Measurements from ENCODE around the gene ERCC8. TPM values are rescaled to one million over a fixed set of nuclear protein-coding genes. Genes with fewer than 3 reads are reported as not detected.

The ERCC8 gene
- total and polyA plus RNA-seq, 9 of the 15 experiments (the other 6 are each of a cell fraction or from before 2014, with no cell fraction given), result 10.1 to 41.8 (median 24.4) TPM

DNA sequence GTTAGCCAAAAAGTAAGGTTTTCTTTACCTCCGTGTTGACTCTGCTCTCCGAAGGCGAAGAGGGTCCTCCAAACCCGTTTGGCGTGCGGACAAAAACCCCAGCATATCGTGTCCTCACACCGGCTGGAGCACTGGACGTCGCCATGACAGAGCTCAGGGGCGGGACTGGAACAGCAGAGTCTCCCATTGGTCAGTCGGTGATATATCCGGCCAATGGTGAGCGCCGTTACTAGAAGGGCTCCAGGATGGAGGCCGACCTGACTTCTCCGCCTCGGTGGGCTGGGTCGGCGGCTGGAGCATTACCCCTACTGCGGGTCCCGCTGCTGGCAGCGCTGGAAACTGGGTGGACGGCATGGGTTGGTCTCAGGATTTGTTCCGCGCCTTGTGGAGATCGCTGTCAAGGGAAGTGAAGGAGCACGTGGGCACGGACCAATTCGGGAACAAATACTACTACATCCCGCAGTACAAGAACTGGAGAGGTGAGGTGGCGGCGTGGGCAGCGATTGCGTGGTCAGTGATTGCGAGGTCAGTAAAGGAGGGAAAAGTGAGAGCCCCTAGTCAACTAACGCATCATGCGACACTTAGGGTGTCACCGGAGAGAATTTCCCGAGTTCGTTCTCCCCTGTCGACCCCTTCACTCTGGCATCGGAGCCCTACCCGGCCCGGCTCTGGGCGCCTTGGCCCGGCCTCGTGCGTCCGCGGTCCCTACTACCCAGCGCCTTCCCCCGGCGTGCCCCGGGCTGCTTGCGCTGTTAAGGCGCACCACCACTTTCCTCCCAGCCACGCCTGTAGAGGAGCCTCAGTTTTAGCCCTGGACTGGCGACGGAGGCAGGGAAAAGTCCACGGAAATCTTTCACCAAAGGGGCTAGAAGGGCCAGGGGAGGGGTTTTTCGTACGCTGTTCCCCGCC is at the start of gene ERCC8, which contains the start of gene NDUFAF2 (continued):
- TF ChIP-seq, protein P1, sequence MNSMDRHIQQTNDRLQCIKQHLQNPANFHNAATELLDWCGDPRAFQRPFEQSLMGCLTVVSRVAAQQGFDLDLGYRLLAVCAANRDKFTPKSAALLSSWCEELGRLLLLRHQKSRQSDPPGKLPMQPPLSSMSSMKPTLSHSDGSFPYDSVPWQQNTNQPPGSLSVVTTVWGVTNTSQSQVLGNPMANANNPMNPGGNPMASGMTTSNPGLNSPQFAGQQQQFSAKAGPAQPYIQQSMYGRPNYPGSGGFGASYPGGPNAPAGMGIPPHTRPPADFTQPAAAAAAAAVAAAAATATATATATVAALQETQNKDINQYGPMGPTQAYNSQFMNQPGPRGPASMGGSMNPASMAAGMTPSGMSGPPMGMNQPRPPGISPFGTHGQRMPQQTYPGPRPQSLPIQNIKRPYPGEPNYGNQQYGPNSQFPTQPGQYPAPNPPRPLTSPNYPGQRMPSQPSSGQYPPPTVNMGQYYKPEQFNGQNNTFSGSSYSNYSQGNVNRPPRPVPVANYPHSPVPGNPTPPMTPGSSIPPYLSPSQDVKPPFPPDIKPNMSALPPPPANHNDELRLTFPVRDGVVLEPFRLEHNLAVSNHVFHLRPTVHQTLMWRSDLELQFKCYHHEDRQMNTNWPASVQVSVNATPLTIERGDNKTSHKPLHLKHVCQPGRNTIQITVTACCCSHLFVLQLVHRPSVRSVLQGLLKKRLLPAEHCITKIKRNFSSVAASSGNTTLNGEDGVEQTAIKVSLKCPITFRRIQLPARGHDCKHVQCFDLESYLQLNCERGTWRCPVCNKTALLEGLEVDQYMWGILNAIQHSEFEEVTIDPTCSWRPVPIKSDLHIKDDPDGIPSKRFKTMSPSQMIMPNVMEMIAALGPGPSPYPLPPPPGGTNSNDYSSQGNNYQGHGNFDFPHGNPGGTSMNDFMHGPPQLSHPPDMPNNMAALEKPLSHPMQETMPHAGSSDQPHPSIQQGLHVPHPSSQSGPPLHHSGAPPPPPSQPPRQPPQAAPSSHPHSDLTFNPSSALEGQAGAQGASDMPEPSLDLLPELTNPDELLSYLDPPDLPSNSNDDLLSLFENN (IDR thresholded peaks at IDR 0.05; ENCODE audit: low read depth in 2 of 2, low read length in 2 of 2), result no peak
- TF ChIP-seq NUFIP1 (IDR thresholded peaks at IDR 0.05; ENCODE audit: partially characterized antibody), result no peak
- TF ChIP-seq, protein P2, sequence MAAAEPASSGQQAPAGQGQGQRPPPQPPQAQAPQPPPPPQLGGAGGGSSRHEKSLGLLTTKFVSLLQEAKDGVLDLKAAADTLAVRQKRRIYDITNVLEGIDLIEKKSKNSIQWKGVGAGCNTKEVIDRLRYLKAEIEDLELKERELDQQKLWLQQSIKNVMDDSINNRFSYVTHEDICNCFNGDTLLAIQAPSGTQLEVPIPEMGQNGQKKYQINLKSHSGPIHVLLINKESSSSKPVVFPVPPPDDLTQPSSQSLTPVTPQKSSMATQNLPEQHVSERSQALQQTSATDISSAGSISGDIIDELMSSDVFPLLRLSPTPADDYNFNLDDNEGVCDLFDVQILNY (CRISPR knock-in tag; IDR thresholded peaks at IDR 0.05), result no peak
- peak; percentile 57; the same call in 1 of the 2 replicates for TF ChIP-seq SP1 (CRISPR knock-in tag; IDR thresholded peaks at IDR 0.05)
- TF ChIP-seq JUN (IDR thresholded peaks at IDR 0.05; ENCODE audit: borderline replicate concordance, low read depth, low read length), result no peak
- TF ChIP-seq JUN (CRISPR knock-in tag; IDR thresholded peaks at IDR 0.05; ENCODE audit: borderline replicate concordance), result no peak
- peak; percentile 87 for TF ChIP-seq POLR2A (conservative IDR thresholded peaks at IDR 0.05)
- peak; percentile 35; the same call in 1 of the 2 replicates for TF ChIP-seq CHD2 (IDR thresholded peaks at IDR 0.05; ENCODE audit: low read depth, low read length)
- no peak for TF ChIP-seq BCL6 (CRISPR knock-in tag; IDR thresholded peaks at IDR 0.05)
- TF ChIP-seq HIVEP1 (CRISPR knock-in tag; IDR thresholded peaks at IDR 0.05), result no peak
- TF ChIP-seq, protein P3, sequence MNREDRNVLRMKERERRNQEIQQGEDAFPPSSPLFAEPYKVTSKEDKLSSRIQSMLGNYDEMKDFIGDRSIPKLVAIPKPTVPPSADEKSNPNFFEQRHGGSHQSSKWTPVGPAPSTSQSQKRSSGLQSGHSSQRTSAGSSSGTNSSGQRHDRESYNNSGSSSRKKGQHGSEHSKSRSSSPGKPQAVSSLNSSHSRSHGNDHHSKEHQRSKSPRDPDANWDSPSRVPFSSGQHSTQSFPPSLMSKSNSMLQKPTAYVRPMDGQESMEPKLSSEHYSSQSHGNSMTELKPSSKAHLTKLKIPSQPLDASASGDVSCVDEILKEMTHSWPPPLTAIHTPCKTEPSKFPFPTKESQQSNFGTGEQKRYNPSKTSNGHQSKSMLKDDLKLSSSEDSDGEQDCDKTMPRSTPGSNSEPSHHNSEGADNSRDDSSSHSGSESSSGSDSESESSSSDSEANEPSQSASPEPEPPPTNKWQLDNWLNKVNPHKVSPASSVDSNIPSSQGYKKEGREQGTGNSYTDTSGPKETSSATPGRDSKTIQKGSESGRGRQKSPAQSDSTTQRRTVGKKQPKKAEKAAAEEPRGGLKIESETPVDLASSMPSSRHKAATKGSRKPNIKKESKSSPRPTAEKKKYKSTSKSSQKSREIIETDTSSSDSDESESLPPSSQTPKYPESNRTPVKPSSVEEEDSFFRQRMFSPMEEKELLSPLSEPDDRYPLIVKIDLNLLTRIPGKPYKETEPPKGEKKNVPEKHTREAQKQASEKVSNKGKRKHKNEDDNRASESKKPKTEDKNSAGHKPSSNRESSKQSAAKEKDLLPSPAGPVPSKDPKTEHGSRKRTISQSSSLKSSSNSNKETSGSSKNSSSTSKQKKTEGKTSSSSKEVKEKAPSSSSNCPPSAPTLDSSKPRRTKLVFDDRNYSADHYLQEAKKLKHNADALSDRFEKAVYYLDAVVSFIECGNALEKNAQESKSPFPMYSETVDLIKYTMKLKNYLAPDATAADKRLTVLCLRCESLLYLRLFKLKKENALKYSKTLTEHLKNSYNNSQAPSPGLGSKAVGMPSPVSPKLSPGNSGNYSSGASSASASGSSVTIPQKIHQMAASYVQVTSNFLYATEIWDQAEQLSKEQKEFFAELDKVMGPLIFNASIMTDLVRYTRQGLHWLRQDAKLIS (CRISPR knock-in tag; IDR thresholded peaks at IDR 0.05), result no peak; the same call in 1 of the 2 replicates
- TF ChIP-seq, protein P4, sequence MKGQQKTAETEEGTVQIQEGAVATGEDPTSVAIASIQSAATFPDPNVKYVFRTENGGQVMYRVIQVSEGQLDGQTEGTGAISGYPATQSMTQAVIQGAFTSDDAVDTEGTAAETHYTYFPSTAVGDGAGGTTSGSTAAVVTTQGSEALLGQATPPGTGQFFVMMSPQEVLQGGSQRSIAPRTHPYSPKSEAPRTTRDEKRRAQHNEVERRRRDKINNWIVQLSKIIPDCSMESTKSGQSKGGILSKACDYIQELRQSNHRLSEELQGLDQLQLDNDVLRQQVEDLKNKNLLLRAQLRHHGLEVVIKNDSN (CRISPR knock-in tag; IDR thresholded peaks at IDR 0.05), result peak; percentile 54
- TF ChIP-seq, protein P5, sequence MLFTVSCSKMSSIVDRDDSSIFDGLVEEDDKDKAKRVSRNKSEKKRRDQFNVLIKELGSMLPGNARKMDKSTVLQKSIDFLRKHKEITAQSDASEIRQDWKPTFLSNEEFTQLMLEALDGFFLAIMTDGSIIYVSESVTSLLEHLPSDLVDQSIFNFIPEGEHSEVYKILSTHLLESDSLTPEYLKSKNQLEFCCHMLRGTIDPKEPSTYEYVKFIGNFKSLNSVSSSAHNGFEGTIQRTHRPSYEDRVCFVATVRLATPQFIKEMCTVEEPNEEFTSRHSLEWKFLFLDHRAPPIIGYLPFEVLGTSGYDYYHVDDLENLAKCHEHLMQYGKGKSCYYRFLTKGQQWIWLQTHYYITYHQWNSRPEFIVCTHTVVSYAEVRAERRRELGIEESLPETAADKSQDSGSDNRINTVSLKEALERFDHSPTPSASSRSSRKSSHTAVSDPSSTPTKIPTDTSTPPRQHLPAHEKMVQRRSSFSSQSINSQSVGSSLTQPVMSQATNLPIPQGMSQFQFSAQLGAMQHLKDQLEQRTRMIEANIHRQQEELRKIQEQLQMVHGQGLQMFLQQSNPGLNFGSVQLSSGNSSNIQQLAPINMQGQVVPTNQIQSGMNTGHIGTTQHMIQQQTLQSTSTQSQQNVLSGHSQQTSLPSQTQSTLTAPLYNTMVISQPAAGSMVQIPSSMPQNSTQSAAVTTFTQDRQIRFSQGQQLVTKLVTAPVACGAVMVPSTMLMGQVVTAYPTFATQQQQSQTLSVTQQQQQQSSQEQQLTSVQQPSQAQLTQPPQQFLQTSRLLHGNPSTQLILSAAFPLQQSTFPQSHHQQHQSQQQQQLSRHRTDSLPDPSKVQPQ (CRISPR knock-in tag; IDR thresholded peaks at IDR 0.05; ENCODE audit: borderline replicate concordance), result no peak
- TF ChIP-seq NR4A1 (CRISPR knock-in tag; IDR thresholded peaks at IDR 0.05), result no peak
- no peak for TF ChIP-seq NR4A1 (tag; IDR thresholded peaks at IDR 0.05)

All from K562 (cell line).